Activated naive CD8-positive, alpha-beta T cell treated with anti-CD3 and anti-CD28 coated beads, Interleukin-2, amount 50 U/mL, for 24 hours (primary cell): ENCODE data around the gene ODC1.
A peak's percentile ranks its signal among the peaks of the same experiment; 100 is the strongest.

Experiments used
- ATAC-seq: fragments of 150-1000 bp; cut with Tn5 transposase; one replicate; pipeline ENCODE4 v1.10.0; 2021
- DNase-seq: peaks from one replicate; pipeline ENCODE4 v3.0.0; 2021
- H3K27ac Mint-ChIP-seq: one replicate; pipeline ENCODE4 v1.8.0; 2021; ENCODE audit warnings: mild to moderate bottlenecking, mixed read lengths
- H3K27me3 Mint-ChIP-seq: one replicate; pipeline ENCODE4 v1.8.0; 2021; ENCODE audit warnings: mixed read lengths
- H3K36me3 Mint-ChIP-seq: one replicate; pipeline ENCODE4 v1.8.0; 2021; ENCODE audit warnings: low read depth, mixed read lengths
- H3K4me1 Mint-ChIP-seq: one replicate; pipeline ENCODE4 v1.8.0; 2021; ENCODE audit warnings: mixed read lengths
- H3K4me3 Mint-ChIP-seq: one replicate; pipeline ENCODE4 v1.8.0; 2021; ENCODE audit warnings: mild to moderate bottlenecking, moderate library complexity, mixed read lengths
- H3K9me3 Mint-ChIP-seq: one replicate; pipeline ENCODE4 v1.8.0; 2021; ENCODE audit warnings: mixed read lengths

Gene ODC1

DNA sequence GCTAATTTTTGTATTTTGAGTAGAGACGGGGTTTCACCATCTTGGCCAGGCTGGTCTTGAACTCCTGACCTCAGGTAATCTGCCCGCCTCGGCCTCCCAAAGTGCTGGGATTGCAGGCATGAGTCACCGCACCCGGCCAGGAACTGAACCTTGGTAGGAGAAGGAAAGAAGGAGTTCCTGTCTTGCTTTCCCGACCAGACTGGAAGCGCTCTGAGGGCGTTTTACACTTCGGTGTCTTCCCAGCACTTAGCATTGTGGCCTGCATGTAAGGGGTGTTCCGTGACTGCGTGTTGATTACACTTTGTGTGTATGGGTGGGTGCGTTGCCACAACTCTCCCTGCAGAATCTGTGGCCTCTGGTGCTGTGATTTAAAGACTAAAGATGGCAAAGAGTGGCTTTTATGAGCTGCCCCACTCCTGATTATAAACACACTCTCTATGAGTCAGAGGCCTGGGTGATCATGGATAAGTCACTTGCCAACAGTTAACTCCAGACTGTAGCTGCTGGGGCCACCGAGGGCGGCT, 46.0 kb downstream of the ODC1 start:
- Mint-ChIP-seq H3K9me3 (no peaks in the 10 kb centered on the region), H3K4me3 (no peak overlapping the region), H3K27me3 (peaks cover 2% of the 10 kb centered on the region), H3K4me1 (peaks cover 70% of the 10 kb centered on the region), H3K27ac (no peak overlapping the region), H3K36me3 (peaks cover 32% of the 10 kb centered on the region)
- ATAC-seq: peak; percentile 17
- DNase-seq: no peak

DNA sequence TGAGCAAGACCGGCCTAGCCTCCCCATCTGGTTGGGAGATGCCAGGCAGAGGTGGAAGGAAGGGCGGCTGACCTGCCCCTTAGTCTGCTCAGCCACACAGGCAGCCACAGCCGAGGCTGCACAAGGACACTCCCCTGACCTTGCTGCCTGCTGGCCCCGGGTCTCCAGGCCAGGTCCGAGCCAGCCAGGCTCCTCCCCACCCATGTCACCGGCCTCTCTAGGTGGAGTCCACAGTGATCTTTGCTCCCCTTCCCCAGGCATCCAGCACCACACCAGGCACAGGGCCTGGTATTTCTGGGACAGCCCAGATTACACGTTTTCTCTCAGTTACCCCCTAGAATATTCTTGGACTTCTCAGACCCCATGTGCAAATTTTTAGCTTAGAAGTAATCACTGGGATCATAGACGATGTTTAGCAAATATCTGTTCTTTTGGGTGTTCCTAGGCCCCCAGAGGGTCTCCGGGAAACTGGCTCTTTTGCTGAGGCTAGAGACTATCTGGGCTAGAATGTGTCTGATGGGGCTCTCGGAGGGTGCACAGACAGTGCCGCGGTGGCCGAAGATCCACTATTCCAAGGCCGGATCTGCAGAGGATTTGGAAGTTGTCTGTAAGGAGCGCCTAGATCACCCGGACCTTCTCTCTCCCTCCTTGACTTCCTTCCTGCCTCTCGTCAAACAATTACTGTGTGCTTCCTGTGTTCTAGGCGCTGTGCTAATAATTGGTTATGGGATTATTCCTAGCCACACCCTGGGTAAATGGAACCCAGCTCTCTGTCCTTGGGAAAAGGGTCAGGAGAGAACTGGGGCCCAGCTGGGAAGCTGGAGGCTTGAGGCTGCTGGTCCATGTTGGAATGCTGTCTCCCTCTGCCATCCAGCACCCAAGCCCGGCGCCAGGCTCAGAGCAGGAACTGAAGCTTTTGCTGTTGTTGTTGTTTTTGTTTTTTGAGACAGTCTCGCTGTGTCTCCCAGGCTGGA, 46.9 kb downstream of the ODC1 start:
- no peak for ATAC-seq
- Mint-ChIP-seq H3K27ac (peak overlapping the region; percentile 87), H3K27me3 (peaks cover 2% of the 10 kb centered on the region), H3K4me1 (peaks cover 62% of the 10 kb centered on the region), H3K4me3 (no peak overlapping the region), H3K36me3 (peaks cover 29% of the 10 kb centered on the region), H3K9me3 (no peaks in the 10 kb centered on the region)
- DNase-seq: no peak

DNA sequence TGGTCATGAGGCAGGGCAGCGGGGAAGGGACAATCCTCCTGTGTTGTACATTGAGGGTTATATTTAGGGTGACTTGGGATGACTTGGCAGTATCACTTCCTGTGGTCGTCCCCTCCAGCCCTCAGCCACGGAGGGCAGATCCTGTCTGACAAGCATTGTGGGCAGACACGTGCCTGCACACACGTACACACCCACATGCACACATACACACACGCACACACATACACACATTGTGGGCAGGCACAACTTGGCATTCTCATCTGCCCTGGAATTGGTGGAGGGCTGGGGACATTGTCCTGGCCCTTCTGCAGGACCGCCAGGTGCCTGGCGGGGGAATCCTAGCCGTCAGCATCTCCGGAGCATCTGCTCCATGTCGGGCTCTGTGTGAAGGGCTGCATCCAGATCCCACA, 47.6 kb downstream of the ODC1 start:
- H3K36me3 Mint-ChIP-seq: peaks cover 27% of the 10 kb centered on the region
- H3K9me3 Mint-ChIP-seq: no peaks in the 10 kb centered on the region
- H3K4me1 Mint-ChIP-seq: peaks cover 58% of the 10 kb centered on the region
- DNase-seq: peak; percentile 75
- peak overlapping the region; percentile 61 for H3K4me3 Mint-ChIP-seq
- H3K27ac Mint-ChIP-seq: peak overlapping the region; percentile 87
- peaks cover 2% of the 10 kb centered on the region for H3K27me3 Mint-ChIP-seq
- peak; percentile 68 for ATAC-seq

DNA sequence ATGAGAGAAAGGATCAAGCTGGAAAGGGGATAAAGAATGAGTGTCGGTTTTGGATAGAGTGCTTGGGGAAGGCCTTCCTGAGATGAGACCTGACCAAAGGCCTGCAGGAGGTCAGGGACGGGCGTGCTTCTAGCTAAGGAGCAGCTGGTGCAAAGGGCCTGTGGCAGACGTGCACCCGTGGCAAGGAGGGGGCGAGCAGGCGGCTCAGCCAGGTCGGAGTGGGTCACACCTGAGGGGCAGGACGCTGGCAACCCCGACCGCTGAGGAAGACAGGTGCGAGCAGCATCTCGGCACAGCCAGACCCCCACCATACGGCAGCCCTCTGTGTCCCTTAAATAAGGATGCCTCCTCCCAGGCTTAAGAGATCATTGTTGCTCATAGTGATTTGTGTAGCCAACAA, 48.1 kb downstream of the ODC1 start:
- Mint-ChIP-seq H3K4me3 (peak overlapping the region; percentile 47), H3K27me3 (peaks cover 2% of the 10 kb centered on the region), H3K4me1 (peaks cover 55% of the 10 kb centered on the region), H3K9me3 (no peaks in the 10 kb centered on the region), H3K27ac (peak overlapping the region; percentile 87), H3K36me3 (peaks cover 27% of the 10 kb centered on the region)
- DNase-seq: no peak
- no peak for ATAC-seq

DNA sequence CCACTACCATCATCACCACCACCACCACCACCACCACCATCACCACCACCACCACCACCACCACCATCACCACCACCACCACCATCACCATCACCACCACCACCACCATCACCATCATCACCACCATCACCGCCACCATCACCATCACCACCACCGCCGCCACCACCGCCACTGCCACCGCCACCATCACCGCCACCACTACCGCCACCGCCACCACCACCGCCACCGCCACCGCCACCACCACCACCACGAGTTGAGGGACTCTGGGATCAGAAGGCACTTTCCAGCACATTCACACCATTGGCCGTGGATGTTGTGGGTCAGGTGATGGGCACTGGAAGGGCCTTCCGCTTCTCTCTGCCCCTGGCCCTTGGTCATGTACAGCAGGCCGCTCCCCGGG, 48.8 kb downstream of the ODC1 start:
- H3K27me3 Mint-ChIP-seq: peaks cover 2% of the 10 kb centered on the region
- peaks cover 27% of the 10 kb centered on the region for H3K36me3 Mint-ChIP-seq
- no peak for DNase-seq
- no peaks in the 10 kb centered on the region for H3K9me3 Mint-ChIP-seq
- no peak for ATAC-seq
- H3K4me1 Mint-ChIP-seq: peaks cover 55% of the 10 kb centered on the region
- peak overlapping the region; percentile 87 for H3K27ac Mint-ChIP-seq
- H3K4me3 Mint-ChIP-seq: peak overlapping the region; percentile 47

DNA sequence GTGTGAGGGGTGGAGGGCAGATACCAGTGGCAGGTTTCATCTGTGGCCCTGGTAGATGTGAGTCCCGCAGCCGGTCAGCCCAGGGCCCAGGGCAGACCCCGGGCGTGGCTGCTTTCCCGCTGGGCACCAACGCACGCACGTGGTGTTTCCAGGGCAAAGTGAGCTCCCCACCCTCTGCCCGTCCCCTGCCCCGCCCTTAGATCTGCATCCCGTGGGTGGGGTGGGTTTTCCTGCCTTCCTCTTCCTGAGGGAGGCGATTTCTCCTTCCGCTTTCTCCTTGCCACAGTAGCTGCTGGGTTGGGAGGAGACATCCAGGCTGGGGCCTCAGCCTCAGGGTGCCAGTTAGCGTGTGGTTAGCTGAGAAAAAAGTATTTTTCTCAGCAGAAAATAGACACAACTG, 49.6 kb downstream of the ODC1 start:
- Mint-ChIP-seq H3K36me3 (peaks cover 24% of the 10 kb centered on the region), H3K27me3 (peaks cover 2% of the 10 kb centered on the region), H3K4me3 (no peak overlapping the region), H3K27ac (peak overlapping the region; percentile 79), H3K9me3 (no peaks in the 10 kb centered on the region), H3K4me1 (peaks cover 51% of the 10 kb centered on the region)
- DNase-seq (no peak), ATAC-seq (no peak)

DNA sequence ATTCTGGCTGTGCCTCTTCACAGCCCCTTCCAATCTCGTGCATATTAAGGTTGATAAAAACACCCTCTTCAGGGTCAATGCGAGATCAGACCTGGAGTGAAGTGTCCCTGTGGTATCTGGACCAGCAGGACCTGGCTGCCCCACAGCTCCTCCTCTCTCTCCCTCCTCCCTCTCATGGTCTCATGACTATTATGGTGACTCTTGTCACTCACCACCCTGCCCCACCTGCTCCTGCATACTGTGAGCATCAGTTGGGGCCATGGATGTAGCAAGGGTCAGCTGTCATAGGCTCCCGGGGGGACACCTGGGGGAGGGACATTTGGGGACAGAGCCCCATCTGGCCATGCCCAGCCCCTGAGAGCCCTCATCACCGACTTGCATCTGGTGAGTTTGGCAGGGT, 50.2 kb downstream of the ODC1 start:
- Mint-ChIP-seq H3K4me3 (no peak overlapping the region), H3K4me1 (peaks cover 55% of the 10 kb centered on the region), H3K36me3 (peaks cover 24% of the 10 kb centered on the region), H3K27me3 (peaks cover 2% of the 10 kb centered on the region), H3K9me3 (no peaks in the 10 kb centered on the region), H3K27ac (no peak overlapping the region)
- DNase-seq (no peak), ATAC-seq (no peak)

DNA sequence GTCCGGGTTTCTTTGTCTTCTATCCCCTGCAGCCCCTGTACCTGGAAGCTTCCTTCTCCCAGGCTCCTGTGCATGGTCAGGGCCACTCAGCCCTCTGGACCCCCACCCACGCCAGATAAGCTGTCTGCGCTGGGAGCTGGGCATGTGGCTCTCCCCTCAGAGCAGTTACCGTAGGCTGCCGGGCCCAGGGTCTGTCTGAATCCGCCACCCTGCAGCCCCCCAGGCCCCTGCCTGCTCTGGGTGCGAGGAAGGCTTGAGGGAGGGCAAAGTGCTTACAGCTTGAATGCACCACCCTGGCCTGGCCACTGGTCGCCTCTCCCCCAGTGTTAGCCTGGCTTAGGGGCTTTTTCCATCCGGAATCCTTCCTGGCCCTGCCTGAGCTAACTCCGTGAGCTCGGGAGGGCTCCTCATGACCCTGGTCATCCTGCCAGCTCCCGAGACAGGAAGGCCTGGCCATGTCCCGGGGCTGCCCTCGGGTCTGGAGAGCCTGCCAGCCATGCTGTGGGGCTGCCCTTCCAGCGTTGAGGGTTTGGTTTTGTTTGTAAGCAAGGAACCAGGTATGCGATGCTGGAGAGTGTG, 50.7 kb downstream of the ODC1 start:
- ATAC-seq (no peak), DNase-seq (no peak)
- no peak overlapping the region for H3K27ac Mint-ChIP-seq
- no peak overlapping the region for H3K4me3 Mint-ChIP-seq
- peaks cover 2% of the 10 kb centered on the region for H3K27me3 Mint-ChIP-seq
- no peaks in the 10 kb centered on the region for H3K9me3 Mint-ChIP-seq
- peaks cover 55% of the 10 kb centered on the region for H3K4me1 Mint-ChIP-seq
- H3K36me3 Mint-ChIP-seq: peaks cover 24% of the 10 kb centered on the region

DNA sequence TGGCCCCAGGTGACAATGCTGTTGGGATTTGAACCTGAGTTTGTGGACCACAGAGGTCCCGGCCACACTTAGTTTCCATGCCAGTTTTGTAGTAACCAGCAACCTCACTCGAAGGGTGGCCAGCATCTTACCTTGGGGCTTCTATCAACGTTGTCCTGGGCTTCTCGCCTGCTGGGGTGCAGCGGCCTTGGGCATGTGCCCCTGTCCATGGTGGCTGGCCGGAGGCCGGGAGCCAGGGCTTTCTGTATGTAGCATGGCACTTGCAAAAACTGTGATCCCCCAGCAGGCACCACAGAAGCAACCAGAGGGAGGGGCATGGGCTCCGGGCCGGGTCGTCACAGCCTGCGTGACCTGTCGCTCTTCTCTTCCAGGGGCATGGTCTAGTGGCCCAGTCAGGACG, 51.7 kb downstream of the ODC1 start:
- DNase-seq (no peak), ATAC-seq (no peak)
- H3K27ac Mint-ChIP-seq: no peak overlapping the region
- H3K4me1 Mint-ChIP-seq: peaks cover 51% of the 10 kb centered on the region
- peaks cover 24% of the 10 kb centered on the region for H3K36me3 Mint-ChIP-seq
- H3K9me3 Mint-ChIP-seq: no peaks in the 10 kb centered on the region
- H3K27me3 Mint-ChIP-seq: peaks cover 2% of the 10 kb centered on the region
- H3K4me3 Mint-ChIP-seq: no peak overlapping the region

DNA sequence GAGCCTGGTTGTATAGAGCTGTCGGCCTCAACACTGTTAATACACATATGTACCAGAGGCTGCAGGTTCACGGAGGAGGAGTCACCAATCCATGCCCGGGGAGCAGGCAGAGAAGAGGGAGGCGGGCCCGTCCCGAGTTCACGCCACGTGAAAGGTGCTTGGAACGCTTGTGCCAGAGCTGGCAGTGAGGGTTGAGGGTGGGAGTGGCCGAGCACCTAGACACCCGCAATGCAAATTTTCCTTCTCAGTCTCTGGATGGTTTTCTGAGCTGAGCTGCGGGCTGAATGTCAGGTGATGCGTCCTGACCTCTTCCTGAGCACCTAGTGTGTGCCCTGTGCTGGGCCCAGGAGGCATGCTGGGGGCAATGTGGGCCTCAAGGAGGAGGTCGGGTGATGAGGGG, 52.2 kb downstream of the ODC1 start:
- no peak for DNase-seq
- H3K9me3 Mint-ChIP-seq: no peaks in the 10 kb centered on the region

DNA sequence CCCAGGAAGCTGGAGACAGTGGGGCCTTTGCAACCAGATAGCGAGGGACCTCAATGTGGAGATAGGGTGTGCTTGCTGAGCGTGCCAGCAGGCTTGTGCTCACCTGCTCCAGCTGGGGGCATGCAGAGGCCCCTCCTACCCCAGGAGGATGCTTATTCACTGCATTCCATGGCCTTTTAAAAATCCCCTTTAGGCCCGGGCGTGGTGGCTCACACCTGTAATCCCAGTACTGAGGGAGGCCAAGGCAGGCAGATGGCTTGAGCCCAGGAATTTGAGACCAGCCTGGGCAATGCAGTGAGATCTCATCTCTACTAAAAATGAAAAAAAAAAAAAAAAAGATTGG, 54.5 kb downstream of the ODC1 start:
- Mint-ChIP-seq H3K4me3 (no peak overlapping the region), H3K9me3 (no peaks in the 10 kb centered on the region), H3K4me1 (peaks cover 49% of the 10 kb centered on the region), H3K27ac (no peak overlapping the region), H3K27me3 (no peaks in the 10 kb centered on the region), H3K36me3 (peaks cover 2% of the 10 kb centered on the region)
- ATAC-seq (no peak), DNase-seq (no peak)

More for the DNA sequence above, 52.2 kb downstream of the ODC1 start:
- no peak overlapping the region for H3K4me3 Mint-ChIP-seq
- no peak for ATAC-seq
- H3K4me1 Mint-ChIP-seq: peaks cover 48% of the 10 kb centered on the region
- H3K36me3 Mint-ChIP-seq: peaks cover 19% of the 10 kb centered on the region
- H3K27ac Mint-ChIP-seq: no peak overlapping the region
- H3K27me3 Mint-ChIP-seq: peaks cover 2% of the 10 kb centered on the region

DNA sequence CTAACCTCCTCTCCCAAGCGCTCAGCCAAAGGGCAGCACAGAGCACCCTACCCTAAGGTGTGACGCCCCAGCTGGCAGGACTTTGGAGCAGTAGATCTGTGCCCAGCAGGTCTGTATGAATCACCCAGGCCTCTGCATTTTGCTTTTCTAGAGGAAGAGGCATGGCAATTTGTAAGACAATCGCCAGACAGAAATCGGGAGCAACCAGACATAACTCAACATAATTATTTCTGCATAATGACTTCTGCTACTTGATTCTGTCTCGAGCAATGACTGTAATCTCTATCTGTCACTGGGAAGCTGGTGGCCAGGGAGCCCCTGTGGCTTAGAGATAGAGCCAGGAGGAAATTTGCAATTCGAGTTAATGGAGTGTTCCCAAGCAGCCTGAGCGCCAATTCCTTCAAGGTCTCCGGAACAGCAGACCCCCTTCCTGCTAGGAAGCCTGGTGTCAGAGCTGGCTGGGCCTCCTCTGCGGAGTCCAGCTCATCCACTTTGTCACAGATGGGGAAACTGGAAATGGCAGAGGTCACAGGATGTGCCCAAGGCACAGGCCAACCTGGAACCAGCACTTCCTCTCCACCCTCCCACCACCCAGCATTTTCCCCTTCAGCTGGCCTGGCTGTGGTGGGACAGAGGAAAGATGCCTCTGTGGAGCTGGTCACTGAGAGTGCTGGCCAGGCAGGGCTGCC, 55.0 kb downstream of the ODC1 start:
- no peak overlapping the region for H3K4me3 Mint-ChIP-seq
- no peak for DNase-seq
- H3K9me3 Mint-ChIP-seq: no peaks in the 10 kb centered on the region
- H3K27me3 Mint-ChIP-seq: no peaks in the 10 kb centered on the region
- H3K36me3 Mint-ChIP-seq: peaks cover 2% of the 10 kb centered on the region
- H3K27ac Mint-ChIP-seq: no peak overlapping the region
- no peak for ATAC-seq
- H3K4me1 Mint-ChIP-seq: peaks cover 52% of the 10 kb centered on the region

DNA sequence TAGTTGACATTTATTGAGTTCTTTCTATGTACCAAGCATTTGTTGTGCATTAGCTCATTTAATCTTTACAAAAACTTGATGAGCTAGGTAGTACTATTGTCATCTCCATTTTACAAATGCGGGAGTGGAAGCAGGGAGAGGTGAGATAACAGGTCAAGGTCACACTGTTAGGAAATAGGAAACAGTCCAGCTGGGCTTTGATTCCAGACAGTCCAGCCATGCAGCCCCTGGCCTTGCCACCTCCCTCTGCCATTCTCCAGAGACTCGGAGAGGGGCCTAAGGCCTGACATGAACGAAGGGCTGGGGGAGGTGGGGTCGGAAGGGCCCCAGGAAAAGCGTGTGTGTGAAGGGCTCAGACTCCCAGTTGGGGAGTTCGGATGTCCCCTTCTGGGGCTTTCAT, 55.6 kb downstream of the ODC1 start:
- Mint-ChIP-seq H3K9me3 (no peaks in the 10 kb centered on the region), H3K27ac (no peak overlapping the region), H3K4me3 (no peak overlapping the region), H3K4me1 (peaks cover 53% of the 10 kb centered on the region), H3K27me3 (no peaks in the 10 kb centered on the region), H3K36me3 (peaks cover 2% of the 10 kb centered on the region)
- ATAC-seq (no peak), DNase-seq (no peak)

DNA sequence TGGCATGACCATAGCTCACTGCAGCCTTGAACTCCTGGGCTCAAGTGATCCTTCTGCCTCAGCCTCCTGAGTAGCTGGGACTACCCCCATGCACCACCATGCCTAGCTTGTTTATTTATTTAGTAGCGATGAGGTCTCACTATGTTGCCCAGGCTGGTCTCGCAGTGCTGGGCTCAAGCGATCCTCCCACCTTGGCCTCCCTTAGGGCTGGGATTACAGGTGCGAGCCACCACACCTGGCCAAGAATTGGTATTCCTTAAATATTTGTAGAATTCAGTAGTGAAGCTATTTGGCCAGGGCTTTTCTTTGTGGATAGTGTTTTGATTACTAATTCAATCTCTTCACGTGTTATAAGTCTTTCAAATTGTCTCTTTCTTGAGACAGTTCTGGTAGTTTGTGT, 56.0 kb downstream of the ODC1 start:
- Mint-ChIP-seq H3K27me3 (no peaks in the 10 kb centered on the region), H3K36me3 (peaks cover 2% of the 10 kb centered on the region), H3K4me3 (no peak overlapping the region), H3K4me1 (peaks cover 57% of the 10 kb centered on the region), H3K9me3 (no peaks in the 10 kb centered on the region), H3K27ac (no peak overlapping the region)
- no peak for DNase-seq
- no peak for ATAC-seq
